HEK293 (cell line): ENCODE measurements around the gene RAB11FIP3.

ENCODE experiments used
- GLI4 ChIP-seq: fragments of 450-650 bp; formaldehyde crosslinking; IDR thresholded peaks from 2 replicates; pipeline ENCODE4 v1.5.1; 2016; ENCODE audit warnings: missing biosample characterization, missing genetic modification characterization
- KLF10 ChIP-seq: fragments of 450-650 bp; IDR thresholded peaks from 2 replicates; pipeline ENCODE4 v1.5.1; 2018; ENCODE audit warnings: missing biosample characterization, mild to moderate bottlenecking, missing genetic modification characterization
- KLF7 ChIP-seq: fragments of 450-650 bp; formaldehyde crosslinking; IDR thresholded peaks from 2 replicates; pipeline ENCODE4 v1.5.1; 2016; ENCODE audit warnings: missing biosample characterization, missing genetic modification characterization, borderline replicate concordance
- KLF9 ChIP-seq: fragments of 450-650 bp; formaldehyde crosslinking; IDR thresholded peaks from 2 replicates; pipeline ENCODE4 v1.5.1; 2016; ENCODE audit warnings: missing biosample characterization, missing genetic modification characterization, low read depth
- OSR2 ChIP-seq: fragments of 450-650 bp; formaldehyde crosslinking; IDR thresholded peaks from 2 replicates; pipeline ENCODE4 v1.5.1; 2016; ENCODE audit warnings: missing biosample characterization, missing genetic modification characterization
- PRDM2 ChIP-seq: fragments of 450-650 bp; formaldehyde crosslinking; IDR thresholded peaks from 2 replicates; pipeline ENCODE4 v1.5.1; 2016; ENCODE audit warnings: missing biosample characterization, missing genetic modification characterization, borderline replicate concordance
- RBAK ChIP-seq: fragments of 450-650 bp; formaldehyde crosslinking; IDR thresholded peaks from 2 replicates; pipeline ENCODE4 v1.5.1; 2016; ENCODE audit warnings: missing biosample characterization, missing genetic modification characterization
- SP3 ChIP-seq: fragments of 450-650 bp; formaldehyde crosslinking; IDR thresholded peaks from 2 replicates; pipeline ENCODE4 v1.5.1; 2016; ENCODE audit warnings: missing biosample characterization, missing genetic modification characterization
- ZBTB20 ChIP-seq: fragments of 450-650 bp; formaldehyde crosslinking; IDR thresholded peaks from 2 replicates; pipeline ENCODE4 v1.5.1; 2016; ENCODE audit warnings: missing biosample characterization, missing genetic modification characterization
- ZBTB48 ChIP-seq: fragments of 450-650 bp; formaldehyde crosslinking; IDR thresholded peaks from 2 replicates; pipeline ENCODE4 v1.5.1; 2016; ENCODE audit warnings: missing biosample characterization, missing genetic modification characterization
- ZBTB49 ChIP-seq: fragments of 450-650 bp; formaldehyde crosslinking; IDR thresholded peaks from 2 replicates; pipeline ENCODE4 v1.5.1; 2016; ENCODE audit warnings: missing biosample characterization, missing genetic modification characterization, low read depth
- ZFP3 ChIP-seq: fragments of 450-650 bp; formaldehyde crosslinking; IDR thresholded peaks from 2 replicates; pipeline ENCODE4 v1.5.1; 2016; ENCODE audit warnings: low read depth, missing biosample characterization, missing genetic modification characterization
- ZNF121 ChIP-seq: fragments of 450-650 bp; formaldehyde crosslinking; IDR thresholded peaks from 2 replicates; pipeline ENCODE4 v1.5.1; 2016; ENCODE audit warnings: missing biosample characterization, missing genetic modification characterization
- ZNF138 ChIP-seq: fragments of 450-650 bp; formaldehyde crosslinking; IDR thresholded peaks from 2 replicates; pipeline ENCODE4 v1.5.1; 2016; ENCODE audit warnings: missing biosample characterization, missing genetic modification characterization, borderline replicate concordance
- ZNF148 ChIP-seq: fragments of 450-650 bp; formaldehyde crosslinking; IDR thresholded peaks from 2 replicates; pipeline ENCODE4 v1.5.0; 2017; ENCODE audit warnings: missing biosample characterization, missing genetic modification characterization, borderline replicate concordance
- ZNF19 ChIP-seq: fragments of 450-650 bp; formaldehyde crosslinking; IDR thresholded peaks from 2 replicates; pipeline ENCODE4; 2016; ENCODE audit warnings: missing biosample characterization, missing genetic modification characterization, low read depth
- ZNF266 ChIP-seq: fragments of 450-650 bp; formaldehyde crosslinking; IDR thresholded peaks from 2 replicates; pipeline ENCODE4 v1.5.1; 2016; ENCODE audit warnings: missing biosample characterization, missing genetic modification characterization, low read depth
- ZNF335 ChIP-seq: fragments of 450-650 bp; formaldehyde crosslinking; conservative IDR thresholded peaks from 2 replicates; pipeline ENCODE4 v1.5.1; 2016; ENCODE audit warnings: missing biosample characterization, missing genetic modification characterization
- ZNF341 ChIP-seq: fragments of 450-650 bp; formaldehyde crosslinking; IDR thresholded peaks from 2 replicates; pipeline ENCODE4; 2016; ENCODE audit warnings: low read depth, missing biosample characterization, missing genetic modification characterization
- ZNF350 ChIP-seq: fragments of 450-650 bp; formaldehyde crosslinking; IDR thresholded peaks from 2 replicates; pipeline ENCODE4 v1.5.0; 2017; ENCODE audit warnings: missing biosample characterization, mild to moderate bottlenecking, missing genetic modification characterization
- ZNF423 ChIP-seq: fragments of 450-650 bp; formaldehyde crosslinking; IDR thresholded peaks from 2 replicates; pipeline ENCODE4 v1.5.1; 2016; ENCODE audit warnings: missing biosample characterization, missing genetic modification characterization
- ZNF521 ChIP-seq: fragments of 450-650 bp; formaldehyde crosslinking; IDR thresholded peaks from 2 replicates; pipeline ENCODE4 v1.5.1; 2017; ENCODE audit warnings: missing biosample characterization, mild to moderate bottlenecking, missing genetic modification characterization
- ZNF561 ChIP-seq: fragments of 450-650 bp; IDR thresholded peaks from 2 replicates; pipeline ENCODE4 v1.5.1; 2018; ENCODE audit warnings: missing biosample characterization, missing genetic modification characterization, borderline replicate concordance
- ZNF626 ChIP-seq: fragments of 450-650 bp; sonication (Bioruptor Pico); formaldehyde crosslinking; IDR thresholded peaks from 2 replicates; pipeline ENCODE4 v1.5.1; 2018; ENCODE audit warnings: missing biosample characterization, missing genetic modification characterization, inconsistent platforms
- ZNF658 ChIP-seq: fragments of 450-650 bp; formaldehyde crosslinking; IDR thresholded peaks from 2 replicates; pipeline ENCODE4; 2016; ENCODE audit warnings: missing biosample characterization, missing genetic modification characterization
- ZNF747 ChIP-seq: fragments of 450-650 bp; formaldehyde crosslinking; IDR thresholded peaks from 2 replicates; pipeline ENCODE4 v1.5.1; 2016; ENCODE audit warnings: missing biosample characterization, missing genetic modification characterization
- ZNF768 ChIP-seq: fragments of 450-650 bp; formaldehyde crosslinking; IDR thresholded peaks from 2 replicates; pipeline ENCODE4 v1.5.1; 2018; ENCODE audit warnings: missing biosample characterization, mild to moderate bottlenecking, missing genetic modification characterization
- ZNF777 ChIP-seq: fragments of 450-650 bp; formaldehyde crosslinking; IDR thresholded peaks from 2 replicates; pipeline ENCODE4 v1.5.1; 2017; ENCODE audit warnings: missing biosample characterization, missing genetic modification characterization, borderline replicate concordance
- ZSCAN16 ChIP-seq: fragments of 450-650 bp; formaldehyde crosslinking; IDR thresholded peaks from 2 replicates; pipeline ENCODE4 v1.5.1; 2016; ENCODE audit warnings: missing biosample characterization, missing genetic modification characterization

RAB11FIP3 gene

GRCh38 chr16:425082-425718, at the start of gene RAB11FIP3 (continued):
- TF ChIP-seq ZNF350 (tag by site-specific recombination) (no peak), ZNF341 (tag by site-specific recombination) (peak; percentile 71; the same call in 1 of the 2 replicates), RBAK (tag by site-specific recombination) (no peak), ZNF521 (tag by site-specific recombination) (no peak), ZBTB20 (tag by site-specific recombination) (peak; percentile 96), PRDM2 (tag by site-specific recombination) (no peak), ZNF777 (tag by site-specific recombination) (peak; percentile 81; the same call in 1 of the 2 replicates), ZNF121 (tag by site-specific recombination) (no peak), ZNF423 (no peak), ZNF335 (tag by site-specific recombination) (peak; percentile 91), ZNF747 (tag by site-specific recombination) (no peak), ZSCAN16 (no peak), OSR2 (tag by site-specific recombination) (peak; percentile 33; the same call in 1 of the 2 replicates), ZNF19 (no peak), ZNF561 (tag by site-specific recombination) (peak; percentile 76; the same call in 1 of the 2 replicates), ZBTB49 (tag by site-specific recombination) (no peak), ZNF768 (tag by site-specific recombination) (no peak), KLF9 (peak; percentile 82), KLF7 (tag by site-specific recombination) (0 out of 2 replicates have a peak, but pooled peaks have one; percentile 44), ZFP3 (no peak), ZNF266 (tag by site-specific recombination) (no peak), SP3 (peak; percentile 65), ZNF138 (no peak), ZBTB48 (peak; percentile 66), ZNF148 (tag by site-specific recombination) (no peak), ZNF626 (tag by site-specific recombination) (no peak), GLI4 (tag by site-specific recombination) (no peak), ZNF658 (no peak), KLF10 (tag by site-specific recombination) (peak; percentile 95)
